Stimulated activated CD4-positive, alpha-beta T cell treated with anti-CD3 and anti-CD28 coated beads, Interleukin-2, amount 100 ng/mL, for 4 hours (primary cell): Measurements from ENCODE around the gene TRIM5.
"Not testable (repeated sequence)": the region's sequence is repeated elsewhere in the genome, so short reads cannot be mapped to it uniquely, and the experiment has no call there.

Source experiments
- DNase-seq: peaks from one replicate; pipeline ENCODE4 v3.0.0-alpha.2; 2020; ENCODE audit warnings: low read depth

The TRIM5 gene

DNA sequence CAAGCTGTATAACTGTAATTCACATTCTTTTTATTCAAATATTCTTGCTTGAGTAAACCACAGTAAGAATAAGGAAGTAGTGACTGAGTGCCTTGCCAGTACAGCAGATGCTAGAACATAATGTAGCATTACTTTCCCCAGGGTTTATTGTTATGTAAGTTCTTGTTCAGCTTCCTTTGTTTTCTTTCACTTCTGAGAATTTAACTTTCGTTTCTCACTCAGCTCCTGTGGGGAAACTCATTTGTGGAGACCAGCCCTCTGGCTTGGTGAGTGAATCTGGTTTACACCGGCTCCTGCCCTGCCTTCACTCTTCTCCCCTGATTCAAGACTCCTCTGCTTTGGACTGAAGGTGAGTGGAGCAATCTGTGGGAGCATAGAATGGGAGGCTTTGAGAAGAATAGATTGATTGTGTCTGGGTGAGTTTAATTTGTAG lies 4.7 kb upstream of the TRIM5 start, which contains the start of gene TRIM22:
Gene TRIM22, plus strand, starts transcription at position 240 of the 433 bp plus-strand sequence. CDS start 6,443 bp downstream, outside the sequence.
- peak; percentile 38 for DNase-seq

- no peak for DNase-seq
These were observed 3.6 kb upstream of the TRIM5 start for GRCh38 chr11:5688482-5688881.

DNA sequence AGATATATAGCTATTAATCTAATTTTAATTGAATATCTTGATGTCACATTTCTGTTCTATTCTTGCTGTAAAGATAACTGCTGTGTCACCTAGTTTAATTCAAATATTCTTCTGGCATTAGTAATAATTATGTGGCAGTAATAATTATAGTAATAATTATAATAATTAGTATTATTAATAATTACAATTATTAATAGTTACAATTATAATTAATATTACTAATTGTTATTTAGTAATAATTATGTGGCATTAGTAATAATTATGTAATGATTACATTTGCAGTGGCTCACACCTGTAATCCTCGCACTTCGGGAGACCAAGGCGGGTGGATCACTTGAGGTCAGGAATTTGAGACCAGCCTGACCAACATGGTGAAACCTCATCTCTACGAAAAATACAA lies 1.6 kb upstream of the TRIM5 start:
- no peak for DNase-seq

DNA sequence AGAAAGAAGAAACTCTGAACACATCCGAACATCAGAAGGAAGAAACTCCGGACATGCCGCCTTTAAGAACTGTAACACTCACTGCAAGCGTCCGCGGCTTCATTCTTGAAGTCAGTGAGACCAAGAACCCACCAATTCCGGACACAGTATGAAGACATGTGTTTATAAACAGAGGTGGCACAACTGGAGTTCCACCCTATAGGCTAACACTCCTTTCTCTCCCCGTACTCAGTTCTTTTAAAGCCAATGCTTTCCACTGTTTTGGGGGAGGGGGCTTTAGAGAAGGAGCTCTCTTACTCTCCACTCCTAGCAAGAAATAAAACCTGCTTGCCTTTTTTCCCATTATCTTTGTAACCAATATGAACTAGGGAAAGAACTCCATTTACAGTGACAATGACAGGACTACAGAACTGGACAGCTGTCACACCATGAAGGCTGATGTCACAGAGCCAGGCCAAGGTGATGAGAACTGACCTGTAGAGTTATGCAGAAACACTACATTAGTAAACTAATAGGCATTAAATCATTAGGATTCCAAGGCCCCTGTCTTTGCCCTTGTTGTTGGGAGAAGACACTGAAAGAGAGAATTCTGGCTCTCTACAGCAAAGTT lies 733 bp downstream of the TRIM5 start:
- no peak for DNase-seq

- DNase-seq: peak; percentile 21
These were observed 1.3 kb downstream of the TRIM5 start for GRCh38 chr11:5683620-5684019.

DNA sequence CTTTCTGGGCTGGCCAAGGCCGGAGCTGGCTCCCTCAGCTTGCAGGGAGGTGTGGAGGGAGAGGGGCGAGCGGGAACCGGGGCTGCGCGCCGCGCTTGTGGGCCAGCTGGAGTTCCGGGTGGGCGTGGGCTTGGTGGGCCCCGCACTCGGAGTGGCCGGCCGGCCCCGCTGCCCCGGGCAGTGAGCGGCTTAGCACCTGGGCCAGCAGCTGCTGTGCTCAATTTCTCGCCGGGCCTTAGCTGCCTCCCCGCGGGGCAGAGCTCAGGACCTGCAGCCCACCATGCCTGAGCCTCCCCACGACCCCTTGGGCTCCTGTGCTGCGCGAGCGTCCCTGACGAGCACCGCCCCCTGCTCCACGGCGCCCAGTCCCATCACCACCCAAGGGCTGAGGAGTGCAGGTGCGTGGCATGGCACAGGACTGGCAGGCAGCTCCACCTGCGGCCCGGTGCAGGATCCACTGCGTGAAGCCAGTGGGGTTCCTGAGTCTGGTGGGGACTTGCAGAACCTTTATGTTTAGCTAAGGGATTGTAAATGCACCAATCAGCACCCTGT lies 1.9 kb downstream of the TRIM5 start:
- DNase-seq: not testable (repeated sequence)

DNA sequence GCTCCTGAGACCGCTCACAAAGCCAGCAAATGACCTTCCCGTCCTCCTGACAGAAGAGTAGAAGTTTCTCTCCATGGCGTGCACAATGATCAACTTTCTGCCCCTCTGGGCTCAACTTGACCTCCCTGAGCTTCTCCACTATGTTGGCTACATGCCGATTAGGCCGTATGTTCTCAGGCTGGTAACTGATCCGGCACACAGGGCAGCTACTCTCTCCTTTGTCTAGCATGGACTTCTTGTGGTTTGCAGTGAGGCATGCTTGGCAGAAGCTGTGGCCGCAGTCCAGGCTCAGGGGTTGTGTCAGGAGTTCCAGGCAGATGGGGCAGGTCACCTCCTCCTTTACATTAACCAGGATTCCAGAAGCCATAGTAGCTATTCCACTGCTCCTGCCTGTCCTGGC lies 5.1 kb downstream of the TRIM5 start:
- DNase-seq: no peak

- DNase-seq: no peak
These were observed 10.5 kb downstream of the TRIM5 start for GRCh38 chr11:5674391-5674790.

- DNase-seq: no peak
These were observed 13.0 kb downstream of the TRIM5 start for GRCh38 chr11:5671831-5672230.

DNA sequence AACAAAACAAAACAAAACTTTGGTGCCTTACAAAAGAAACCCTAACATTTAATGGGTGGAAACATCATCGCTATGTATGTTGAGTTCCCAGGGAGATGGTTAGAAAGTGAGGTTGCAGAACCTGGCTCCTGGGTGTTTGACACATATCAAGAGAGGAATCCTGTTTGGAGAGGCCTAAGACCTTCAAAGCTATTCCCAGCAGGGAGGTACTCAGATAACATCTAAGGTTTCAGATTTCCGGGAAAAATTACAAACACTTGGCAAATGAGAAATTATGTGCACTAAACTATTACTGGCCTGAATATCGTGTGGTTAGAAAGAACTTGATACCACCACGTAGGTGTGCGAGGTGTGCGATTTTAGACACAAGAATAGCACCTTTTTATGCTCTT lies 18.5 kb downstream of the TRIM5 start:
- DNase-seq: no peak

GRCh38 chr11:5665746-5666401 lies 19.0 kb downstream of the TRIM5 start:
- no peak for DNase-seq

DNA sequence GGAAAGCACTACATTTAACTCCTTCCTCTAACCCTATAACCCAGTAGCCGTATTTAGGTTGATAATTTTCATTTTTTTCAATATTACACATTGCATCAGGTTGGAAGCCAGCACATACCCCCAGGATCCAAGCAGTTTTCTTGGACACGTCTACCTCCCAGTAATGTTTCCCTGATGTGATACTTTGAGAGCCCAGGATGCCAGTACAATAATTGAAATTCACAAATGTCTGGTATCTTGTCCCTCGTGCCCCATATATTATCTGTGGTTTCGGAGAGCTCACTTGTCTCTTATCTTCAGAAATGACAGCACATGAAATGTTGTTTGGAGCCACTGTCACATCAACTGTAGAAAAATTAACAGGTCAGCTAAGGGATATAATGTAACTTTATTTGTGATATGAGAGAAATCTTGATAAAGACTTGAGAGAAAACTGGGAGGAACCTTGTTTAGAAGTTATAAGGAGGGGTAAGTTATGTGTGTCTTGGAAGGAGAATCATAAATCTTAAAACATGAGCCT lies 19.8 kb downstream of the TRIM5 start:
- DNase-seq: no peak

GRCh38 chr11:5663511-5663910 lies 21.4 kb downstream of the TRIM5 start:
- DNase-seq: no peak

- DNase-seq: no peak
These were observed 26.6 kb downstream of the TRIM5 start for GRCh38 chr11:5658318-5658717.

- DNase-seq: not testable (repeated sequence)
These were observed 27.9 kb downstream of the TRIM5 start for GRCh38 chr11:5656956-5657355.

DNA sequence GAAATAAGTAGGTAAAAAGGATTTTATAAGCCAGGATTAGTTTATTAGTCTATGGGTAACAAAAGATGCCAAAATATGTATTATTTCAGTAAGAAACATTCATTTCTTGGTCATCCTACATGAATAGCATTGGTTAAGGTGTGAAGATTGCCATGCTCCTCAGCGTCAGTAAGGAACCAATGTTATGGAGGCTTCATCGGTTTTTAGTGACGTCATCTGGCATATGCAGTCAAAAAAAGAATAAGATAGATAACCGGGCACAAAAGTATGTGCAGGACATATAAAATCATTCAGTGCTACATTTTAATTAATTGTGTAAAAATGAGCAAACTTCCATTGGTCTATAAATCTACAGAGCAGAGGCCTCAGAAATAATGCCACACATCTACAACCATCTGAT lies 29.4 kb downstream of the TRIM5 start:
- no peak for DNase-seq

DNA sequence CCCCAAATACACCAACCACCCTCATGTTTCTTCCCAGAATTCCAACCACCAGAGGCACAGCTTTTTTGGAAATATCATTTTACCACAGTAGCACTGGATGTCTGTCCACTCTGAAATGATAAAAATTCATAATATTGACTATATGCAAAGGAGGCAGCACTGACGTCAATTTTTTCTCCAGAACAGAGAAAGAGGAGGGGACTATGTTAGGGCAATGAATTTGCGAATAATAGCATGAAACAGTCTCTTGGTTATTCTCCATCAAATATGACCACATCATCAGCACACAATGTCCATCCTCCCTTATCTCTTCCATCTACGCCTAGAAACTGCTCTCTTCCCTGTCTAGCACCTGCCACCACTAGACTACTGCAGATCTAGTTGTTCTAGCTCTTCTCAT lies 38.7 kb downstream of the TRIM5 start:
- no peak for DNase-seq

GRCh38 chr11:5643585-5643984 lies 41.3 kb downstream of the TRIM5 start:
- no peak for DNase-seq

DNA sequence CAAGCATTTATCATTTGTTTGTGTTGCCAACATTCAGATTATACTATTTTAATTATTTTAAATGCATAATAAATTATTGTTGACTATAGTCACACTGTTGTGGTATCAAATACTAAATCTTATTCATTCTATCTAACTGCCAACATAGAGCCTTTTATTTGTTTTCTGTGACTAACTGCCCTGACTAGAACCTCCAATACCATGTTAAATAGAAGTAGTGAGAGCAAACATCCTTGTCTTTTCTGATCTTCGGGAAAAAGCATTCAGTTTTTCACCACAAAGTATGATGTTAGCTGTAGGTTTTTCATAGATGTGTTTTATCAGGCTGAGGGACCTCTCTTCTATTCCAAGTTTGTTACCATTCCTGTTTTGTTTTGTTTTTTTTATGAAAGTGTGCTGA lies 44.9 kb downstream of the TRIM5 start:
- DNase-seq: no peak

- DNase-seq: no peak
These were observed 52.8 kb downstream of the TRIM5 start for GRCh38 chr11:5631969-5632635.

DNA sequence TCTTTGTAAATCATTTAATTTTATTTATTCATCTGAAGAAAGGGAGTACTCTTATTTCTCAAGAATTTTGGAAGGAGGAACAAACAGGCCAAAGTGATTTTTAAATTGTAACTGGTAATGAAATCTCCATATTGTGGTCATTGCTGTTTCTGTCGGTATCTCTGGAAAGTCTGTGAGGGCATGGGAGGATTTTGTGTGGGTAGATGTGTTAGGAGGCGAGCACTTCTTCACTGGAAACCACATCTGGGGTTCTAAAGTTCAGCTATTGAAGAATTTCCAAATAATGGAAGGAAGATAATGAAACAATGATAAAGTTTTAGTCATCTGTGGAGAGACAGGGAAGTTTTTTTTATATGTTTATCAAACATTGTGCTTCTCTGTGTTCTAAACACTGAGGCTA lies 53.5 kb downstream of the TRIM5 start:
- DNase-seq: no peak

DNA sequence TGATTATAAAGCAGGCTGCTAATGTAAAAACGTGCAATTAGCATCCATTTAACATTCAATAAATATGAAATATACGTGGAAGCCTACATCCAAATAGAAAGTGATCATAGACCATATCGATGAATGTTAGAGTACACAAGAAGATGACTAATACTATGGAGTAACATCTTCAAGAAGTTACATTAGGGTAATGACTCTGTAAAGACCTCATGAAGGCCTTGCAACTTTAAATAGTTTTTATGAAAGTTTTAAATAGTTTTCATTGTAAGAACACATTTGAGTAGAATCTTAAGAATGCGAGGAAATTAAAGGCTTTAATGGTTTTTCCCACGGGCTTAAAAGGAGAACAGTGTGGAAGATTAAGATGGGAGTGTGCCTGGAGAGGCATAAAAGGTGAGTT lies 58.7 kb downstream of the TRIM5 start:
- no peak for DNase-seq

GRCh38 chr11:5625281-5625680 lies 59.6 kb downstream of the TRIM5 start:
- no peak for DNase-seq
